ENCODE data around the gene MCTS1.
"Not testable (repeated sequence)": the region's sequence is repeated elsewhere in the genome, so short reads cannot be mapped to it uniquely, and the experiment has no call there.

Gene MCTS1

GRCh38 chrX:120629667-120630537 is 26.0 kb downstream of the MCTS1 start, which contains the start of gene C1GALT1C1:
C1GALT1C1 (minus strand) TSS chrX:120630054; CDS start chrX:120627166, 2,888 bp downstream.
- DNase-seq (ENCODE audit: low spot score) = peak; percentile 92

GRCh38 chrX:120638619-120639018 is 34.7 kb downstream of the MCTS1 start:
- no peak for DNase-seq (ENCODE audit: low spot score)

GRCh38 chrX:120642871-120643270 is 39.0 kb downstream of the MCTS1 start:
- no peak for DNase-seq (ENCODE audit: low spot score)

GRCh38 chrX:120647127-120647526 is 43.2 kb downstream of the MCTS1 start:
- no peak for DNase-seq (ENCODE audit: low spot score)

DNA sequence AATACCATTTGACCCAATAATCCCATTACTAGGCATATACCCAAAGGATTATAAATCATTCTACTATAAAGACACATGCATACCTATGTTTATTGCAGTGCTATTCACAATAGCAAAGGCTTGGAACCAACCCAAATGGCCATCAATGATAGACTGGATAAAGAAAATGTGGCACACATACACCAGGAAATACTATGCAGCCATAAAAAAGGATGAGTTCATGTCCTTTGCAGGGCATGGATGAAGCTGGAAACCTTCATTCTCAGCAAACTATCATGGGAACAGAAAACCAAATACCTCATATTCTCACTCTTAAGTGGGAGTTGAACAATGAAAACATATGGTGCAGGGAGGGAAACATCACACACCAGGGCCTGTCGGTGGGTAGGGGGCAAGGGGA is 48.4 kb downstream of the MCTS1 start:
- not testable (repeated sequence) for DNase-seq (ENCODE audit: low spot score)

- DNase-seq (ENCODE audit: low spot score) = no peak
These were observed 49.1 kb downstream of the MCTS1 start for GRCh38 chrX:120653000-120653399.

DNA sequence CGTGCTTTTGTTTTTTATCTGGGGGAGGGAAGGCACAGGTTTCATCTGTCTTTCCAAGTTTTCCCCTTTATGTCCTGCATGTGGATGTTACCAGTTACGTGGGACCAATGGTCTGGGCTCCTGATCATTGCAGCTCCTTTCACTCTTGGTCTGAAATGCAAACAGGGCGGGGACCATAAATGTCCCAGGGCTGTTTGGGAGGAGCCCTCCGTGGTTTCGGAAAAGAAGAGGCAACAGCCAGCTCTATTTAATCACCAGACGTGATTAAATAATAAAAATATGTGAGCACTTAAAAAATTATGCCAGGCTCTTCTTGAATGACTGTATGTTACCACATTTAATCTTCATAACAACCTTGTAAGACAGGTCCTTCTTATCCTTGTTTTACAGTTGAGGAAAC is 56.7 kb downstream of the MCTS1 start:
- DNase-seq (ENCODE audit: low spot score) = no peak

Data from CD4-positive, alpha-beta T cell treated with Interleukin-15 for 4 hours (primary cell).